ENCODE measurements around the gene IGFL2. TPM values are rescaled to one million over a fixed set of nuclear protein-coding genes. Genes with fewer than 3 reads are reported as not detected.

Gene IGFL2
- total RNA-seq (2011; cell fraction: chromatin; rRNA removed; ENCODE audit: low replicate concordance), result not detected in 2 replicates
- not detected in 2 replicates for total RNA-seq (2011; cell fraction: nucleolus; rRNA removed)
- not detected in 2 replicates for total RNA-seq (2011; cell fraction: nucleoplasm; rRNA removed)
- total RNA-seq (2014; rRNA removed), result 0.57 and 0.68 TPM in 2 replicates
- total RNA-seq (2014; rRNA removed; fragmentation: Illumina TruSeq; extraction: Trizol), result 0.55 TPM in 1 of 2 replicates, not detected in the other
- total RNA-seq (2015; rRNA removed; fragmentation: Illumina TruSeq; extraction: Trizol), result 1.7 and 2.6 TPM in 2 replicates
- 0.47 and 0.75 TPM in 2 replicates for total RNA-seq (2021)
- polyA plus RNA-seq (2011; rRNA removed), result 0.72 TPM in 1 of 2 replicates, not detected in the other
- 0.90 TPM in 1 of 2 replicates, not detected in the other for polyA plus RNA-seq (2011; cell fraction: cytosol; rRNA removed)
- 0.22 TPM in 1 of 2 replicates, not detected in the other for polyA plus RNA-seq (2011; cell fraction: nucleus; rRNA removed)
- polyA plus RNA-seq (2012), result 2.2 and 5.4 TPM in 2 replicates
- 0.61 and 0.79 TPM in 2 replicates for polyA plus RNA-seq (2014; fragmentation: Illumina TruSeq; extraction: Trizol)
- polyA plus RNA-seq (2014; fragmentation: Nextera tagmentation; extraction: Ambion mirVana), result under 1 TPM; 0.42 to 0.77 TPM
- 0.36 TPM in 1 of 2 replicates, not detected in the other for polyA plus RNA-seq (2014; rRNA removed)
- not detected in 2 replicates for polyA minus RNA-seq (2011; rRNA and poly(A)+ RNA removed)
- not detected in 2 replicates for polyA minus RNA-seq (2011; cell fraction: cytosol; rRNA and poly(A)+ RNA removed)
- not detected in 2 replicates for polyA minus RNA-seq (2011; cell fraction: nucleus; rRNA and poly(A)+ RNA removed)
- Bru-seq, nascent RNA, result percentile 26 among the genes with signal in this experiment
- not detected for BruChase-seq, experiment 1, labeled RNA remaining after a 2-hour chase
- BruChase-seq, experiment 2, labeled RNA remaining after a 6-hour chase, result not detected
- long read RNA-seq, experiment 1, result 0 reads
- long read RNA-seq, experiment 2, partial matches to known transcripts, result 1 of 2 reads
- long read RNA-seq, experiment 2, other reads (novel, unspliced or antisense), result 0 of 2 reads
- long read RNA-seq, experiment 3, result 0 reads

DNA sequence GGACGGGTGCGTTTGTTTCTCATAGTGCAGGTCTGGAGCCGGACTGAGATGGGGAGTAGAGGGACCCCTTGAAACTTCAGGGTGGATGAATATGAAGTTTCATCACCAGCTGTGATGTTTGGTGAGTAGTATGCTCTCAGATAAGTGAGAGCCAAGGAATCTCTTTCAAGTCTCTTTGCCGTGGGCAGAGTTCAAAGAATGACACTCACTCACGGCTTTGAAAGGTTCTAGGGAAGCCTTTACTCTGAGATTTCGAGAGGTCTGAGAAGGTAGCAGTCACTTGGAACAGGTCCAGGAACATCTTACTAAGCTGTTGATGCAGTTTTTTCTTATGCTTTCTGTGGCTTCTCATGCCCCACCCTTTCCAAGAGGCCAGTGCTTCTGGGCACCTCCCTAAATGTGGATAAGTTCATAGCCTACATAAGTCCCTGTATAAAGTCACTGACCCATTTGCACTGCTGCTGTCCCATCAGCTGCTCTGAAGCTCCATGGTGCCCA lies at the start of gene IGFL2:
TSS of gene IGFL2 (plus strand) at position 448 of the 498 bp plus-strand sequence. CDS start at position 489, 41 bp downstream.
- peaks cover 0 to 6% of the 10 kb centered on the region in 2 experiments; a peak in 2 of 5 replicates for H3K27me3 ChIP-seq (ENCODE audit: control insufficient read depth in 2 of 2, insufficient read depth in 2 of 2, low read length in 2 of 2)
- H3K79me2 ChIP-seq (ENCODE audit: control insufficient read depth, insufficient read depth, low read length), result no peaks in the 10 kb centered on the region
- H3K9me1 ChIP-seq (ENCODE audit: control insufficient read depth, insufficient read depth, low read length), result no peaks in the 10 kb centered on the region
- 4% methylated on average over 6 of the region's 6 CpGs for WGBS (ENCODE audit: insufficient coverage, low coverage, missing lambda C conversion rate)
- BruUV-seq (replicated peaks), result no TSS peak
- no peak within 1 kb of the TSS for H3K4me2 ChIP-seq (ENCODE audit: insufficient read depth, low read length)
- H4K20me1 ChIP-seq (replicated peaks; ENCODE audit: control insufficient read depth, insufficient read depth, low read length), result no peaks in the 10 kb centered on the region
- no peaks in the 10 kb centered on the region for H3K9me3 ChIP-seq (replicated peaks; ENCODE audit: control insufficient read depth, insufficient read depth, low read depth, low read length)
- H3K4me1 ChIP-seq (replicated peaks in 1 of 2; ENCODE audit: control insufficient read depth in 2 of 2, insufficient read depth in 2 of 2, low read length in 2 of 2), result no peaks in the 10 kb centered on the region; a peak in 1 of 5 replicates
- ChIA-PET POLR2A (interaction anchor here (0.7 to 1.0 kb wide), 2 partner anchors 8 to 513 kb away, joined by 3 to 4 read pairs; no protein-coding TSS in a partner anchor), CTCF (ENCODE audit: low intra/inter-chr PET ratio) (no interaction called here)
- in situ Hi-C loops (cut with MboI), result no loop called here
- no peak within 1 kb of the TSS for H3K9ac ChIP-seq (ENCODE audit: insufficient read depth in 1 of 2, low read depth in 2 of 2, low read length in 2 of 2)
- no peak for DNase-seq (ENCODE audit: extremely low read depth in 1 of 4, low spot score in 3 of 4)
- no peak within 1 kb of the TSS for H3K27ac ChIP-seq (ENCODE audit: extremely low read depth, low read depth, low read length)
- no peak within 1 kb of the TSS for H2AFZ ChIP-seq (ENCODE audit: low read depth, low read length)
- H3K4me3 ChIP-seq, result no peak within 1 kb of the TSS
- ATAC-seq, result no peak
- FAIRE-seq, result no peak
- intact Hi-C loops (cut with micrococcal nuclease), result no loop called here
- H3K36me3 ChIP-seq (ENCODE audit: control insufficient read depth, insufficient read depth, low read length), result no peaks in the 10 kb centered on the region
- TF ChIP-seq, protein P1, sequence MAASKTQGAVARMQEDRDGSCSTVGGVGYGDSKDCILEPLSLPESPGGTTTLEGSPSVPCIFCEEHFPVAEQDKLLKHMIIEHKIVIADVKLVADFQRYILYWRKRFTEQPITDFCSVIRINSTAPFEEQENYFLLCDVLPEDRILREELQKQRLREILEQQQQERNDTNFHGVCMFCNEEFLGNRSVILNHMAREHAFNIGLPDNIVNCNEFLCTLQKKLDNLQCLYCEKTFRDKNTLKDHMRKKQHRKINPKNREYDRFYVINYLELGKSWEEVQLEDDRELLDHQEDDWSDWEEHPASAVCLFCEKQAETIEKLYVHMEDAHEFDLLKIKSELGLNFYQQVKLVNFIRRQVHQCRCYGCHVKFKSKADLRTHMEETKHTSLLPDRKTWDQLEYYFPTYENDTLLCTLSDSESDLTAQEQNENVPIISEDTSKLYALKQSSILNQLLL (CRISPR knock-in tag; IDR thresholded peaks at IDR 0.05; ENCODE audit: borderline replicate concordance), result no peak
- TF ChIP-seq LCOR (CRISPR knock-in tag; IDR thresholded peaks at IDR 0.05), result no peak
- TF ChIP-seq, protein P2, sequence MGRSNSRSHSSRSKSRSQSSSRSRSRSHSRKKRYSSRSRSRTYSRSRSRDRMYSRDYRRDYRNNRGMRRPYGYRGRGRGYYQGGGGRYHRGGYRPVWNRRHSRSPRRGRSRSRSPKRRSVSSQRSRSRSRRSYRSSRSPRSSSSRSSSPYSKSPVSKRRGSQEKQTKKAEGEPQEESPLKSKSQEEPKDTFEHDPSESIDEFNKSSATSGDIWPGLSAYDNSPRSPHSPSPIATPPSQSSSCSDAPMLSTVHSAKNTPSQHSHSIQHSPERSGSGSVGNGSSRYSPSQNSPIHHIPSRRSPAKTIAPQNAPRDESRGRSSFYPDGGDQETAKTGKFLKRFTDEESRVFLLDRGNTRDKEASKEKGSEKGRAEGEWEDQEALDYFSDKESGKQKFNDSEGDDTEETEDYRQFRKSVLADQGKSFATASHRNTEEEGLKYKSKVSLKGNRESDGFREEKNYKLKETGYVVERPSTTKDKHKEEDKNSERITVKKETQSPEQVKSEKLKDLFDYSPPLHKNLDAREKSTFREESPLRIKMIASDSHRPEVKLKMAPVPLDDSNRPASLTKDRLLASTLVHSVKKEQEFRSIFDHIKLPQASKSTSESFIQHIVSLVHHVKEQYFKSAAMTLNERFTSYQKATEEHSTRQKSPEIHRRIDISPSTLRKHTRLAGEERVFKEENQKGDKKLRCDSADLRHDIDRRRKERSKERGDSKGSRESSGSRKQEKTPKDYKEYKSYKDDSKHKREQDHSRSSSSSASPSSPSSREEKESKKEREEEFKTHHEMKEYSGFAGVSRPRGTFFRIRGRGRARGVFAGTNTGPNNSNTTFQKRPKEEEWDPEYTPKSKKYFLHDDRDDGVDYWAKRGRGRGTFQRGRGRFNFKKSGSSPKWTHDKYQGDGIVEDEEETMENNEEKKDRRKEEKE (IDR thresholded peaks at IDR 0.05; ENCODE audit: borderline replicate concordance in 1 of 2, control insufficient read depth in 1 of 2, low read depth in 2 of 2, low read length in 1 of 2), result no peak
- TF ChIP-seq, protein P3, sequence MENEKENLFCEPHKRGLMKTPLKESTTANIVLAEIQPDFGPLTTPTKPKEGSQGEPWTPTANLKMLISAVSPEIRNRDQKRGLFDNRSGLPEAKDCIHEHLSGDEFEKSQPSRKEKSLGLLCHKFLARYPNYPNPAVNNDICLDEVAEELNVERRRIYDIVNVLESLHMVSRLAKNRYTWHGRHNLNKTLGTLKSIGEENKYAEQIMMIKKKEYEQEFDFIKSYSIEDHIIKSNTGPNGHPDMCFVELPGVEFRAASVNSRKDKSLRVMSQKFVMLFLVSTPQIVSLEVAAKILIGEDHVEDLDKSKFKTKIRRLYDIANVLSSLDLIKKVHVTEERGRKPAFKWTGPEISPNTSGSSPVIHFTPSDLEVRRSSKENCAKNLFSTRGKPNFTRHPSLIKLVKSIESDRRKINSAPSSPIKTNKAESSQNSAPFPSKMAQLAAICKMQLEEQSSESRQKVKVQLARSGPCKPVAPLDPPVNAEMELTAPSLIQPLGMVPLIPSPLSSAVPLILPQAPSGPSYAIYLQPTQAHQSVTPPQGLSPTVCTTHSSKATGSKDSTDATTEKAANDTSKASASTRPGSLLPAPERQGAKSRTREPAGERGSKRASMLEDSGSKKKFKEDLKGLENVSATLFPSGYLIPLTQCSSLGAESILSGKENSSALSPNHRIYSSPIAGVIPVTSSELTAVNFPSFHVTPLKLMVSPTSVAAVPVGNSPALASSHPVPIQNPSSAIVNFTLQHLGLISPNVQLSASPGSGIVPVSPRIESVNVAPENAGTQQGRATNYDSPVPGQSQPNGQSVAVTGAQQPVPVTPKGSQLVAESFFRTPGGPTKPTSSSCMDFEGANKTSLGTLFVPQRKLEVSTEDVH (IDR thresholded peaks at IDR 0.05; ENCODE audit: low read depth, partially characterized antibody), result no peak
- TF ChIP-seq, protein P4, sequence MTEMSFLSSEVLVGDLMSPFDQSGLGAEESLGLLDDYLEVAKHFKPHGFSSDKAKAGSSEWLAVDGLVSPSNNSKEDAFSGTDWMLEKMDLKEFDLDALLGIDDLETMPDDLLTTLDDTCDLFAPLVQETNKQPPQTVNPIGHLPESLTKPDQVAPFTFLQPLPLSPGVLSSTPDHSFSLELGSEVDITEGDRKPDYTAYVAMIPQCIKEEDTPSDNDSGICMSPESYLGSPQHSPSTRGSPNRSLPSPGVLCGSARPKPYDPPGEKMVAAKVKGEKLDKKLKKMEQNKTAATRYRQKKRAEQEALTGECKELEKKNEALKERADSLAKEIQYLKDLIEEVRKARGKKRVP (CRISPR knock-in tag; IDR thresholded peaks at IDR 0.05), result no peak
- TF ChIP-seq ZNF766 (CRISPR knock-in tag; conservative IDR thresholded peaks at IDR 0.05), result no peak
- TF ChIP-seq NFE2L1 (tag; IDR thresholded peaks at IDR 0.05; ENCODE audit: borderline replicate concordance, low read depth), result no peak
- no peak for TF ChIP-seq SREBF1 (IDR thresholded peaks at IDR 0.05; ENCODE audit: borderline replicate concordance, low read depth, low read length)

Data from K562 (cell line).